ENCODE measurements around the gene LCMT1.

Gene LCMT1

GRCh38 chr16:25224731-25225319, 113.3 kb downstream of the LCMT1 start:
- H3K4me1 Mint-ChIP-seq (ENCODE audit: low read depth) = no peaks in the 10 kb centered on the region
- H3K27ac Mint-ChIP-seq = no peak overlapping the region
- no peaks in the 10 kb centered on the region for H3K9me3 Mint-ChIP-seq
- H3K4me3 Mint-ChIP-seq = no peak overlapping the region
- no peaks in the 10 kb centered on the region for H3K36me3 Mint-ChIP-seq (ENCODE audit: low read depth)
- no peaks in the 10 kb centered on the region for H3K27me3 Mint-ChIP-seq

Measured in stimulated activated naive CD8-positive, alpha-beta T cell treated with anti-CD3 and anti-CD28 coated beads, Interleukin-15, Interleukin-2, amounts not matched to agents 100 ng/mL and 50 ng/mL, for 24 hours (primary cell).